HG02763 (cell line): ENCODE data around the gene GPAM.

Experiments
- ATAC-seq: cut with Tn5 transposase; IDR thresholded peaks from one replicate; pipeline ENCODE4 v1.9.1; 2021; ENCODE audit warnings: mild to moderate bottlenecking, moderate library complexity; ENCODE audit not compliant: unreplicated experiment

GPAM gene

DNA sequence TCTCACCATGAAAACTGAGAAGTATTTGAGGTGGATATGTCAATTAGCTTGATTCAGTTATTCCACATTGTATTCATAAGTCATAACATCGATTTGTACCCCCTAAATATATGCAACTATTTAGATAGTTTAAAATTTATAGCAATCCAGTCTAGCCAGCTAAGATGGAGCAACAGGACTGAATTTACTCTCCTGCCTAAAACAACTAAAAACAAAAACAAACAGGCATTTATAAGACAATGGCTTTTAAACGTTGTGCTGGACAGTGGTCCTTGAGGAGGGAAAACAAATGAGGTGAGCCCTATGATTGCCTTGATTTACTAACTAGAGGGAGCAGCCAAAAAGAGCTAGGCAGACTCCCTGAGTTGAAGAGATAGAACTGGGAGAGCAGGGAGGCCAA is 814 bp upstream of the GPAM start:
- no peak for ATAC-seq

DNA sequence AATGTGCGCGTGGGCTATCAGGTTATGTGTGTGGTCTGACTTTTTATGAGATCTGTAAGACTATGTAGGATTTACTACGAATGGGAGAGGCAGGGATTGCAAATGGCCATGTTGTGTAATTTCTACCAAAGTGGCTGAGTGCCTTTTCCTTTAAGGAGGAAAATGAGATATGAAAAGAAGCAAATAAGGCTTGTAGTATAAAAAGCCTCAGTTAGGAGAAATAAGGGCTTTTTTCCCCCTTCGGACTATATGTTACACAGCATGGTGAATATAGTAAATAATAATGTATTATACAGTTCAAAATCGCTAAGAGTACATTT is 447 bp upstream of the GPAM start:
- no peak for ATAC-seq

DNA sequence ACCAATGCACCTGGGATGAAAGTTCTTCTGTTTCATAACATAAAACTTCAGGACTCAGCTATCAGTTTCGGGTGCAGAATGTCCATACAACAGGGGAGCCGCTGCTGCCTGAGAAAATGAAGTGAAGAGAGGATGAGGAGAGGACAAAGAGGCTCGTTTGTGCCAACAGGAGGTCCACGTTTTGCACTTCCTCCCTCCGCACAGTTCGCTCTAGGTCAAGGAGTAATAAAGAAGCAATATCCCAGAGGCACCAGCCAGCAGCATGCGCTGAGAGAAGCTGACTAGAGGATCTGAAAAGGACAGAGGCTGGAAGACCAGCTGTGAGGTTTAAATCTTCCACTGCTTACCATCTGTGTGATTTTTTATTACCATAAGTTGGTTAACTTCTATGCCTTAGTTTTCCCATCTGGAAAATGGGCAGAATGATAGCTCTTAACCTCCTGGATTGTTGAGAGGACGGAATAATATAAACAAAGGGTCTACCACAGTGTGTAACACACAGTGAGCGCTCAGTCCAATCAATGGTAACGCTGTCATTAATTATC is 709 bp downstream of the GPAM start:
- no peak for ATAC-seq

DNA sequence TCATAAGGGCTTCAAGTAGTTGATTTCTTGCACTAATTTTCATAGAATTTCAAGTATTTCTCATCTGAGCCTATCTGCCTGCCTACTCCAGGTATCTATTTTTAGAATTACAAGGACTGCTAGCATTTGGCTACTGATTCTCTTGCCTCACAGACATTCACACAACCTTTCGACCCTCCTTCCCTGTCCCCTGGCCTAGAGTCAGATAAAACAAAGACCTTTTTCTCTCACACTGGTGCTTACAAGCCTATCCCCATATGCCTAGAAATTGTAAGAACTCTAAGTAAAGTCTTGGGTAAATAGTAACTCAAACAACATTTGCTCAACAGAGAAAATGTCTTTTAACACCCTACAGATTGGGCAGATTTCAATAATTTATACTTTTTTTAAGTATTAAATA is 6.3 kb downstream of the GPAM start:
- ATAC-seq, result no peak

DNA sequence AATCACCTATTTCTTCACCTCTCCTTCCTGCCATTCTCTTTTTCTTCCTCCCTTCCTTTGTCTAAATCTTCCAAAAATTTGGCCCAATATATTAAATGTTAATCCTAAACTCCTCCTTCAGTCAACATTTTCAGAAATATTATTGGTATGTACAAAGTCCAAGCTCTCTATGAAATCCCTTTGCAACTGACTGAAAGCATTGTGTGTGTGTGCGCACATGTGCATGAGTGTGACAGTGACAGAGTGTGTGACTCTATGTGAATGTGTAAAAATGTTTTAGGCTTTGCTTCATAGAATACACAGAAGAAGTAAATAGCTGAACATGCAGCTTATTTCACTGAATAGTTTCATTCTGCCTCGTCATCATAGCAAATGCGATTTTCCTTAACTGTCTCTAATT is 7.0 kb downstream of the GPAM start:
- ATAC-seq, result no peak

DNA sequence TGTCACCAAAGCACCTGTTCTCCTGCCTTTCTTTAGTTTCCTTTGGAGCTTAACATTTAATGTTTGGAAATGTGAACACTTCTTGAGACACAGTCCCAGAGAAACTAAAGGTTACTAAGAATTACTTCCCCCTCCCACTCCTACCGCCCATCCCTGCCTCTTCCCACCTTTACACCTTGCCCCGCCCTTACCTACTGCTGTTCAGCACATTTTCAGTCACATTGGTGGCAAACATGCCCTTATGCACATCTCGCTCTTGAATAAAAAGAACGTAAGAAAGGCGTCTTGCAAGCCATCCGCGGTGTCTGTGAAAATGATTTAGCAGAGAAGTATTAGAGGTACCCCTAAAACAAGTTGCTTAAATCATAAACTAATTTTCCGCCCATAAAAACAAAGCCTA is 8.2 kb downstream of the GPAM start:
- no peak for ATAC-seq

- no peak for ATAC-seq
Observed at GRCh38 chr10:112173206-112173605, 10.4 kb downstream of the GPAM start.

GRCh38 chr10:112168733-112169132 is 14.8 kb downstream of the GPAM start:
- ATAC-seq, result no peak

DNA sequence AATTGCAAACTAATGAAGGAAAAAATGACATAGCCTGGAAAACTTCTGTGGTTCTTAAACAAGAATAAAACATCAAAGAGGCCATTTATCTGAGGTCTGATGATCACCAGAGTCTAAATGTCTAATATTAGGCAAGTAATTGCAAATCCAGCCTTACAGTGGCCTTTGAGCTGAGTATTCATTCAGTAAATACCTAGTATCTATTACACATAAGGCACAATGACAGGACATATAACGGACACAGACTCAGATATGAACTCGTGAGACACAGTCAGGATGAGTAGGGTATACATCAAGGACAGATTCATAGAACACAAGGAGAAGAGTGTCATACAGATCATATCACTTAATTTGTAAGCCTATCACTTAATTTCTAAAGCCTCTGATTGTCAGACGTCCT is 16.8 kb downstream of the GPAM start:
- ATAC-seq, result no peak

GRCh38 chr10:112161757-112162518 is 21.6 kb downstream of the GPAM start:
- no peak for ATAC-seq

- no peak for ATAC-seq
Observed at GRCh38 chr10:112160834-112161233, 22.7 kb downstream of the GPAM start.

DNA sequence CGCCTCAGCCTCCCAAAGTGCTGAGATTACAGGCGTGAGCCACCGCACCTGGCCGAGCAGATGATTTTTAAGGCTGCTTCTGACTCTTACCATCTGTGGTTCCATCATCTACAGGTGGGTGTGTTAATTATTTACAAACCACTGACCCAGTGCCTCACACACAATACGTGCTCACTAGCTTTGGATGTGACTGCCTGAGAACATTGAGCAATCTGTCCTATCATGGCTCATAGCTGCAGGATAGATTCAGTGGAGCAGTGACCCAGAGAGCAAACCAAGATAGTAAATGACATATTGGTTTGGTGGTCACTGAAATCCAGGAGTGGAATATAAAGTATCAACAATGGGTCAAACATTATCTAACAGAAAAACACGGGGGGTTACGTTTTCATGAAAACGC is 24.1 kb downstream of the GPAM start:
- no peak for ATAC-seq

- ATAC-seq, result no peak
Observed at GRCh38 chr10:112151524-112152039, 32.0 kb downstream of the GPAM start.

GRCh38 chr10:112148331-112148730 is 35.2 kb downstream of the GPAM start:
- ATAC-seq, result no peak

DNA sequence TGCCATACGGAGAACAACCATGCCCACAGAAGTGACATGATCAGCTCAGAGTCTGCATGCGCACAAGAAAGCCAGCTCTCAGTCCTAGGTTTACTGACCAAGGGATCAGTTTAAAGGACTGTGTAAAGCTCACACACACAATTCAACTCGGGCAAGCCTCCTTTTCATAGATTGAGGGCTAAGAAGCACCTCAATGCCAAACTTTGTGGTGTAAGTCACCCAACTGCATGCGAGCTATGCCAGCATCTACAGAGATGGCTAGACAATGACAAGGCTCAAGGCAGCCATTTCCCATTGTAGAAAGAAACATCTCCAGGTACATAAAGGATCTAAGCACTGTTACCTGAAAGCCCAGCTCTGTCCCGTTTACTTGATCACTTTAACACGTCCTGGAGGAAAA is 36.8 kb downstream of the GPAM start:
- ATAC-seq, result no peak

DNA sequence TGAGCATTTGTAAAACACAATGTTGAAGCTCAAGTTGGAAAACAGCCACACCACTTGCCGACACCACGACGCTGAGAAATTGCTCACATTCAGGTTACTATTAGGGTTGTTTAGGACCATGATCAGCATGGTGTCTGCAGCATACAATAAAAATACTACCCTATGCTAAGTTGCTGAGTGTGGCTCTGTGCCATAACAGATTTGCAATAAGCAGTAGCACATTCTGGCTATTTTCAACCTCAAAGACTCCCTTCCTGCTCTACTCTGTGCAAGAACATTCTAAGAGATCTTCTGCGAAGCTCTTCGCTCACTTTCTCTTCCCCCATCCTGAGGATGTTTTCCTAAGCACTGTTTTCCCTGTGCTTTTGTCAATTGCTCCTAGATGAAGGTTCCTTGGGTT is 38.3 kb downstream of the GPAM start:
- ATAC-seq, result no peak

DNA sequence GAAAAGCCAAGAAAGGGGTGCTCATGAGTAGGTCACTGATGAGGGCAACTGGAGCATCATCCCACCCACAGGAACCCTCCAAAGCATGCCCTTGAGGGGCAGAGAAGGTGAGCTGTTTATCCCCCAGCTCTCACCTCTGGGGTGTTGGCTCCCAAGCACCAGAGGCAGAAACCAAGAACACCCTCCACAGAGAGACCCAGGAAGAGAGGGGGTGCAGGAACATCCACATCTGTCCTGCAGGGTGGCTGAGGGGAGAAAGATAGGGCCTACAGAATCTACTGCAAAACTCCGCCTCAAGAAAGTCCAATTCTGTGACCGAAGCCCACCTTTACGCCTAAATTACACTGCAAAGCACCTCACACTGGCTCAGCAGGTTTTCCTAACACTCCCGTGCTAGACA is 40.1 kb downstream of the GPAM start:
- ATAC-seq, result no peak

DNA sequence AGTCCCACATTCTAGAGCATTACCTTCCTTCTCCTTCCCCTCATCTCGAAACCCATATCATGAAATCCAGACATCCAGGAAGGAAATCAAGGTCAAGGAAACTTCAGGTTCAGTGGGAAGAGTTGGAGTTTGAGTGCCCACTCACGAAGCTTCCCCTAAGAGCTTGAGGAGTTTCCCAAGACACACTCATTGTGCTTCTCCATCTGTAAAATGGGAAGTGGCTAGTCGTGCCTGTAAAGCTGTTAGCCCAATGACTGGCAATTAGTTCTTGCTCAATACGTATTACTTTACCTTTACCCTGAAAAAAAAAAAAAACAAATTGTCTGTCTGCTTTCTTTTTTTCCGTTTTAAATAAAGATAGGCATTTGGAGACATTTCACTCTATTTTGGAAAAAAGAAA is 42.3 kb downstream of the GPAM start:
- ATAC-seq, result no peak

- peak; percentile 98 for ATAC-seq
Observed at GRCh38 chr10:112140110-112140970, 43.2 kb downstream of the GPAM start.

GRCh38 chr10:112139176-112139575 is 44.4 kb downstream of the GPAM start:
- ATAC-seq, result no peak

- ATAC-seq, result no peak
Observed at GRCh38 chr10:112137154-112137987, 46.2 kb downstream of the GPAM start.
